H1 (cell line): ENCODE measurements around the gene ZNF555.

Source experiments
- BCL11A ChIP-seq, 2 experiments: IDR thresholded peaks; one replicate each; pipeline ENCODE4 v1.6.1; 2011; ENCODE audit warnings: low read depth in 2 of 2, low read length in 2 of 2, mild to moderate bottlenecking in 2 of 2
- BRCA1 ChIP-seq: IDR thresholded peaks from 2 replicates; pipeline ENCODE4 v1.6.1; 2012; ENCODE audit warnings: low read depth, low read length, improper control_type of control experiment
- CREB1 ChIP-seq: IDR thresholded peaks from 2 replicates; pipeline ENCODE4 v1.6.1; 2012; ENCODE audit warnings: inconsistent platforms
- CTCF ChIP-seq, 3 experiments: IDR thresholded peaks; 1 replicate in 2 of 3; 2 replicates in 1 of 3; pipeline versions ENCODE4 v1.5.1 to v1.6.1; 2011; ENCODE audit warnings: low read length in 3 of 3, mild to moderate bottlenecking in 3 of 3, inconsistent platforms in 2 of 3, low read depth in 1 of 3, moderate library complexity in 1 of 3; ENCODE audit not compliant: insufficient read depth in 1 of 3; ENCODE audit errors: control extremely low read depth in 1 of 3
- EGR1 ChIP-seq: IDR thresholded peaks from 2 replicates; pipeline ENCODE4 v1.6.1; 2011; ENCODE audit warnings: low read depth, low read length, borderline replicate concordance
- EZH2 ChIP-seq: fragments of 200-600 bp; sonication (generic); IDR thresholded peaks from 2 replicates; pipeline ENCODE4 v1.7.1; 2012; ENCODE audit warnings: low read depth, mild to moderate bottlenecking, moderate library complexity, low read length, inconsistent platforms; ENCODE audit not compliant: severe bottlenecking

DNA sequence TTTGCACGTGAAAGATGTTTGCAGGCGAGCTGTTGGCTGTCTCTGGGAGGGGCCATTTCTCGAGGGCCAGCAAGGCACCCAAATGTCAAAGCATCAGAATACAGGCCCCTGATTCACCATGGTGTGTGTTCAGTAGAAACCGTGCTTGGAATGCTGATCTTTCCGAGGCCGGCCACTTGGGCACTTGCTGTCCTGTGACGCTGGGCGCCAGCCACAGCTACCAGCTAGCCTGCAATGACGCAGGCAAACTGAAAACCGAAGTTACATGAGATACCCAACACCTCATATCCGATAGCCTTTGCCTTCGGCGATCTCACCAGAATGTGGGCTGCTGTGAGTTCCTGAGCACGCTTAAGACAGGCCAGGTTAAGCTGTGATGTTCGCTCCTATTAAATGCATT is 44.0 kb upstream of the ZNF555 start:
- TF ChIP-seq EZH2 = no peak
- TF ChIP-seq EGR1 = no peak
- TF ChIP-seq BRCA1 = no peak
- no peak for TF ChIP-seq CTCF (IDR thresholded peaks at IDR 0.05; ENCODE audit: control extremely low read depth in 1 of 3, insufficient read depth in 1 of 3, low read depth in 1 of 3, low read length in 3 of 3)
- no peak for TF ChIP-seq CREB1
- no peak for TF ChIP-seq BCL11A (IDR thresholded peaks at IDR 0.05; ENCODE audit: low read depth in 2 of 2, low read length in 2 of 2)
